KOPT-K1 (cell line): ENCODE data around the gene HRH3.

ENCODE experiments used
- H3K27ac ChIP-seq: fragments of 200-600 bp; sonication (generic); 2 replicates; pipeline ENCODE4 v1.5.1; 2016; ENCODE audit warnings: antibody characterized with exemption, mild to moderate bottlenecking, low read depth, low read length; ENCODE audit not compliant: poor library complexity, severe bottlenecking
- H3K36me3 ChIP-seq: fragments of 200-600 bp; sonication (generic); 2 replicates; pipeline ENCODE4 v1.5.1; 2017; ENCODE audit warnings: antibody characterized with exemption, mild to moderate bottlenecking, low read length, moderate library complexity; ENCODE audit not compliant: insufficient read depth
- H3K9me3 ChIP-seq: fragments of 200-600 bp; sonication (generic); 2 replicates; pipeline ENCODE4 v1.5.1; 2017; ENCODE audit warnings: antibody characterized with exemption, low read length, mild to moderate bottlenecking; ENCODE audit not compliant: insufficient read depth, poor library complexity, severe bottlenecking

HRH3 gene

DNA sequence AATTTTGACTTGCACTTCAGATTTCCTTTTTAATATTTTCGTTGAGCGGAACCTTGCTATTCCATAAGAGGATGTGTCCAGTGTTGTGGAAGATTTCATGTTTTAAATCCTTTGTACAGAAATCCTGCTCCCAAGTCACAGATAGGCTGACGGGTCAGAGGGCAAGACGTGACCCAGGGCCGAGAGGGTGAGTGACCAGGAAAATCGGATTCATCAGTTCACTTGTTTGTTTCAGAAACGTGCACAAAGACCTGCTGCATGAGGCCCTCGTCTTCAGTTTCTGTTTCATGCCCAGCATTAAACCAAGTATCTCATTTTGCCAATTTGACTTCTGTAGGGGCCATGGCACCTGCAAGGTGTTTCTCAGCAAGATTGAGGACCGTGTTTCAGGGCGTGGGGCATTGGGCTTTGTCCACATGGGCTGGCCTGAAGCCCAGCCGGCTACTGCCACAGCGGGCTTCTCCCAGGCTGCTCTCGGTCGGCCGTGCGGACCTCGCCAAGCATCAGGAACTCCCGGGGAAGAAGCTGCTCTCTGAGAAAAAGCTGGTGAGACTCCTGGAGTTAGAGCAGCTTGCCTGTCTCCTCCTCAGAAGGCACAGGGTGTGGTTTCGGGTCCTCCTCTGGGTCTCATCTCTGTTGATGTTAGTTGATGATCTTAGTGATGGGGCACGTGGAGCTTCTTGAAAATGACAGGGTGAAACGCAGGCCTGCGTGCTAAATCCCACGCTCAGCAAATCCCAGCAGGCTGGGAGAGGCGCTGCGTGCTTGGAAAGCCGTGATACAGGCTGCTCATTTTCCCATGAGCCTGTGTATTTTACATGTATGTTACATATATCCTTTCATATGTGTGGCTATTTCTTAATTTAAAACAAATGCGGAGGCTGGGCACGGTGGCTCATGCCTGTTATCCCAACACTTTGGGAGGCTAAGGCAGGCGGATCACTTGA lies 26.7 kb downstream of the HRH3 start:
- peaks cover 42% of the 10 kb centered on the region for H3K36me3 ChIP-seq
- H3K27ac ChIP-seq, result no peak overlapping the region
- no peaks in the 10 kb centered on the region for H3K9me3 ChIP-seq

DNA sequence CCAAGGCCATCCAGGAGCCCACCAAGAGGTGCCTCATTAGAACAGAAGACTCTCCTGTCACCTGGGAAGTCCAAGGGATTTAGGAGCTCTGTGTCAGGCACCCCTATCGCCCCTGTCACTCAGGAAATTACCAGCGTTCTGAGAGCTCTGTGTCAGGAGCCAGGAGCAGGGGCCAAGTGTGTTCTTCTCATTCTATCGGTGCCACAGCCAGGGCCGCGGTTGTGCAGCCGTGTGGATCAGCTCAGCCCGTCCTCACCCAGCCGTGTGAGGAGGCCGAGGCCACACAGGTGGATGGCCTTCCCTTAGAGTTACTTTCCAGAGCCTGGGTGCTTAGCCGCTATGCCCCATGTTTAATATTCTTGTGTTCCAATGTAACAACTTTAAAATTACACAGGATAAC lies 27.4 kb downstream of the HRH3 start:
- Histone ChIP-seq H3K27ac (no peak overlapping the region), H3K36me3 (peaks cover 35% of the 10 kb centered on the region), H3K9me3 (no peaks in the 10 kb centered on the region)

DNA sequence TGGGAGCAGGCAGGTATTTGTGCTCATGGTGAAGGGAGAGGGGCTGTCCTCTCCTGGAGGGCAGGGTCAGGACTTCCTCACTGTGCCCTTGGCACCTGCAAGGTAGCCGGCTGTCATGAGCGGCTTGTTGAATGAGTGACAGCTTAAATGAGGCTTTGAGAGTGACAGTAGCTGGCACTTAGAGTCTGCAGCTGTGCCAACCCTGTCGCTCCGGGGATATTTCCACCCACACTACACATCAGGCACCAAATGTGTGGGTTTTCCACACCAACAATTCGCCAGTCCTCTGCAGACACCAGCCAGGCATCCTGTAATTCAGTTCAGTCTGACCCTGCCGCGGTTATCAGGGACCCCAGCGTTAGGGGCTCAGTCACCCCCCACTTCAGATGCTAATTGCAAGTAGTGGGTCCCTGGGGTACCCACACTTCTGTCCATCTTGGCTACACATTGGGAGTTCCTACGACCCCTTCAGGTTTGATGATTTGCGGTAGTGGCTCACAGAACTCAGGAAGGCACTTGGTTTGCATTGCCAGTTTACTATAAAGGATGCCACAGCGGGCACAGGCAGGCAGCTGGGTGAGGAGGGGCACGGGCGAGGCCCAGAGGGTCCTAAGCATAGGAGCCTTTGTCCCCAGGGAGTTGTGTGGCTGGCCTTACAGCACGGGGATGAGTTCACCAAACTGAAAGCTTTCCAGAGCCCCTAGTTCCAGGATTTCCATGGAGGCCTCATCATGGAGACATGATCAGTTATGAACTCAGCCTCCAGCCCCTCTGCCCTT lies 28.1 kb downstream of the HRH3 start:
- no peaks in the 10 kb centered on the region for H3K9me3 ChIP-seq
- no peak overlapping the region for H3K27ac ChIP-seq
- H3K36me3 ChIP-seq, result peaks cover 34% of the 10 kb centered on the region

DNA sequence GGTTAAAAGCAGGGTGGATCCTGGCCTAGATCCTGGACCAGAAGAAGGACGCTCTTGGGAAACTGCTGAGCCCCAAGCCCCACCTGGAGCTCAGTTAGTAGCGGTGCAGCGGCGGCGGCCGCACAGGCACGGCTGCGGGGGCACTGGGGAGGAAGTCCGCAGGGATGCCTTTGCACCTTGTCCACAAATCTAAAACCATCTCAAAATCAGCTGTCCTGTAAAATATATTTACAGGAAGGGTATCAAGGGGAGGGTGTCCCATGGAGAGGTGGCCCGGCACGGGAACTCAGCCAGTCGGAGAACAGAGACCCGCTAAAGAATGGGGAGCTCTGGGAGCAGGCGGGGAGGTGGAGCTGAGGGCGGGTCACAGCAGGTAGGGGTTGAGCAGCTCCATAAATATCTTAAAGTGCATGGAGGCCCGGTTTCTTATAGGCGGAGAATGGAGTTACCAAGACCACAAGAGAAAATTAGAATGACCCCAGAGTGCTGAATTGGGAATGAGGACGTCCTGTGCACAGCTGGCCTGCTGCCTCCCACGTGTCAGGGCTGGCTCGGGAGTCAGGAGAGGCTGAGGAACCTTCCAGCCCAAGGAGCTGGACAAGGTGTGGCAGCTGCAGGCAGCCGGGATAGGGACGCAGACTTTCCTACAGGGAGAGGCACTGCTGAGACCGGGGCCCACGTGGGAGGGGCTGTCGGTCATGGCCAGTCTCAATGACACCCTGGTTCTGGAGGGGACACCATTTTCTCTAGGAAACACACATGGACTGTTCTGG lies 29.3 kb downstream of the HRH3 start:
- no peaks in the 10 kb centered on the region for H3K9me3 ChIP-seq
- H3K36me3 ChIP-seq, result peaks cover 28% of the 10 kb centered on the region
- H3K27ac ChIP-seq, result no peak overlapping the region

DNA sequence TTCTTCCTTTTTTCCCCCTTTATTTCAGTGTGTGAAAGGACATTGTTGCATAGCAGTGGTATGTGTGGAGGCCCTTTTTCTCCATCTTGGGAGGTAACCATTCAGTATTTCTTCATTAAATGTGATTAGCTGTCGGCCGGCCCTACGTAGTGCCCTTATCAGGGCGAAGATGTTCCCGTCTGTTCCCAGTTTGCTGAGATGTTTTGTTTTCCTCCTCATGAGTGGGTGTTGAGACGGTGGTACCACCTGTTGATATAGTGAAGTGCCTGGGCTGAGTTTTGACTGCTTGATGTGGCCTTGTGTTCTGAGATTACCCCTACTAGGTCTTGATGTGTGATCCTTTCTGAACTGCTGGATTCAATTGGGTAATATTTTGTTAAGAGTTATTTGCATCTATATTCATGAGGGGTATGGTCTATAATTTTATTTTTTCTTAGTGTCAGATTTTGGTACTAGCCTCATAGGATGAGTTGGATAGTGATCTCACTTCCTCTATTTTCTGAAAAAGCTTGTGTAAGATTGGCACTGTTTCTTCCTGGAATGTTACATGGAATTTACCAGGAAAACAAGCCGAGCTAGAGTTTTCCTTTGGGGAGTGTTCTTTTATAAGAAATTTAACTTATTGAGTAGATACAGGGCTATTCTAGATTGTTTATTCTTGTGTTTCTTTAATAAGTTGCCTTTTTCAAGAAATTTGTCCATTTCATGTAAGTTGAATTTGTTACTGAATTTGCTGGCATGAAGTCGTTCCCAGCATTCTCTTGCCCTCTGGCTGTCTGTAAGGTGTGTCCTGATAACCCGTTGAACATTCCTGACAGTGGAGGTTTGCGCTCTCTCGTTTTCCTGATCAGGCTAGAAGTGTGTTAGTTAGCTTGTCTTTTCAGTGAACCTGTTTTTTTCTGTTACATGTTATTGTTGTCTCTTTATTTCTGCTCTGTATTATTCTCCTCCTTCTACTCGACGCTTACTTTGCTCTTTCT lies 32.9 kb downstream of the HRH3 start:
- H3K27ac ChIP-seq, result no peak overlapping the region
- H3K9me3 ChIP-seq, result no peaks in the 10 kb centered on the region

GRCh38 chr20:62186096-62186426 lies 34.0 kb downstream of the HRH3 start:
- Histone ChIP-seq H3K36me3 (peaks cover 15% of the 10 kb centered on the region), H3K27ac (no peak overlapping the region), H3K9me3 (no peaks in the 10 kb centered on the region)

More for the DNA sequence above, 32.9 kb downstream of the HRH3 start:
- peaks cover 23% of the 10 kb centered on the region for H3K36me3 ChIP-seq

DNA sequence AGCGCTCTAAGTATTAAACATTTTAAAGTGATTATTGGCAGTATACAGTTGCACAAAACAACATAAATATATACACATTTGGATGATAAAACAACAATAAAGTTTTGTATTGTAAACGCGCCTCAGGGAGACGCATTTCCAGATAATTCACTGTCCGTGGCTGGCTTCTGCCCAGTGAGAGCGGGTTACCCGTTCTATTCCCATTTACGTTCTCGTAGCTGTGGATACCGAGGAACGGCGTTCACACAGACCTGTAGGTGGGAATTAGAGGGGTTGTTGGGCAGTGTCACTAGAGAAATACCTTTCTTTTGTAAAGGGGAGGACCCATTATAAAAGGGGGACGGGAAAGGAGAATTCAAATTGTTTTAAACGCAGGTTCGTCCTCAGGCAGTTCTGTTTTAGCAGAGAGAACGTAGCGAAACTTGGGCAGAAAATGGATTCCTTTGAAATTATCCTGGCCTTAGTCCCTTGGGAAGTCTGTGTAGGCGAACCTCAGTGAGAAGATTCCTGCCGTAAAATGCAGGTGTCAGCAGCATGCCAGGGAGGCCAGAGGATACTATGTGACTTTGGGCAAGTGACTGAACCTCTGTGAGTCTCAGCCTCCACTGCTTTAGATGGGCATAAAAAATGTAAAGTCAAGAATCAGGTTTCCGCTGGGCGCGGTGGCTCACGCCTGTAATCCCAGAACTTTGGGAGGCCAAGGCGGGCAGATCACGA lies 36.5 kb downstream of the HRH3 start:
- H3K36me3 ChIP-seq, result peaks cover 12% of the 10 kb centered on the region
- peak overlapping the region; percentile 91 for H3K27ac ChIP-seq
- no peaks in the 10 kb centered on the region for H3K9me3 ChIP-seq

- Histone ChIP-seq H3K27ac (peak within 1 kb of the TSS; percentile 91), H3K36me3 (peaks cover 13% of the 10 kb centered on the region; the same call in 1 of the 2 replicates)
These were observed 37.3 kb downstream of the HRH3 start, which contains the start of gene MTG2 for GRCh38 chr20:62182469-62183425. TSS of gene MTG2 (plus strand) at chr20:62183028. CDS start at chr20:62193421, 10,393 bp downstream.

GRCh38 chr20:62181808-62182207 lies 38.3 kb downstream of the HRH3 start:
- H3K27ac ChIP-seq, result peak overlapping the region; percentile 91

More at GRCh38 chr20:62182469-62183425, 37.3 kb downstream of the HRH3 start, which contains the start of gene MTG2:
- no peaks in the 10 kb centered on the region for H3K9me3 ChIP-seq

GRCh38 chr20:62179162-62179504 lies 40.9 kb downstream of the HRH3 start:
- no peak overlapping the region for H3K27ac ChIP-seq

More at GRCh38 chr20:62181808-62182207, 38.3 kb downstream of the HRH3 start:
- no peaks in the 10 kb centered on the region for H3K9me3 ChIP-seq
- H3K36me3 ChIP-seq, result peaks cover 20% of the 10 kb centered on the region; the same call in 1 of the 2 replicates

DNA sequence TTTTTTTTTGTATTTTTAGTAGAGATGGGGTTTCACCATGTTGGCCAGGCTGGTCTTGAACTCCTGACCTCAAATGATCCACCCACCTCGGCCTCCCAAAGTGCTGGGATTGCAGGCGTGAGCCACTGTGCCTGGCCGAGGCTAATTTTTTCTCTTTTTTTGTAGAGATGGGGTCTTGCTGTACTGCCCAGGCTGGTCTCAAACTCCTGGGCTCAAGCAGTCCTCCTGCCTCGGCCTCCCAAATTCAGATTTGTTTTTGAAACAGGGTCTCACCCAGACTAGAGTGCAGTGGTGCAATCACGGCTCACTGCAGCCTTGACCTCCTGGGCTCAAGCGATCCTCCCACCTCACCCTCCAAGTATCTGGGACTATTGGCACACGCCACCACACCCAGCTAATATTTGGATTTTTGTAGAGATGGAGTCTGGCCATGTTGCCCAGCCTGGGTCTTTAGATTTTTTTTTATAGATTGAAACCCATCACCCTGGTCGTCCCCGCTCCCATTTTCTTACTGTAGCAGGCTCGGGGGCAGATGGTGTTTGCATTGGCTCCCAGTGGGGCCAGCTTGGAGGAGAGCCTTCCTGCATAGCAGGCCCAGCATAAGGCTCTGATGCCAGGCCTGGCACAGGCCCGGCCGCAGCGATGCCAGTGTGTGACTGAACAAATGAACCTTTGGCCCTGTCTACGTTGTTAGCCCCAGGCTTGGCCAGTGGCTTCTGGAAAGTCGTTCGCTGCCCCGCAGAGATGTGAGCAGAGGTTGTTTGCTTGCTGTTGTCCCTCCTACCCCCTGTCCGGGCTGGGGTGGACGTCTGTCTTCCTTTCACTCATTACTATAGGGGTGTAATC lies 41.5 kb downstream of the HRH3 start:
- H3K27ac ChIP-seq, result no peak overlapping the region
- H3K36me3 ChIP-seq, result peaks cover 42% of the 10 kb centered on the region; the same call in 1 of the 2 replicates
- no peaks in the 10 kb centered on the region for H3K9me3 ChIP-seq

More at GRCh38 chr20:62179162-62179504, 40.9 kb downstream of the HRH3 start:
- peaks cover 40% of the 10 kb centered on the region; the same call in 1 of the 2 replicates for H3K36me3 ChIP-seq
- no peaks in the 10 kb centered on the region for H3K9me3 ChIP-seq

- H3K36me3 ChIP-seq, result peaks cover 50% of the 10 kb centered on the region
- no peak overlapping the region for H3K27ac ChIP-seq
- H3K9me3 ChIP-seq, result no peaks in the 10 kb centered on the region
These were observed 42.8 kb downstream of the HRH3 start for GRCh38 chr20:62177307-62177706.
